ENCODE measurements around the gene BCL11B.

Gene BCL11B

DNA sequence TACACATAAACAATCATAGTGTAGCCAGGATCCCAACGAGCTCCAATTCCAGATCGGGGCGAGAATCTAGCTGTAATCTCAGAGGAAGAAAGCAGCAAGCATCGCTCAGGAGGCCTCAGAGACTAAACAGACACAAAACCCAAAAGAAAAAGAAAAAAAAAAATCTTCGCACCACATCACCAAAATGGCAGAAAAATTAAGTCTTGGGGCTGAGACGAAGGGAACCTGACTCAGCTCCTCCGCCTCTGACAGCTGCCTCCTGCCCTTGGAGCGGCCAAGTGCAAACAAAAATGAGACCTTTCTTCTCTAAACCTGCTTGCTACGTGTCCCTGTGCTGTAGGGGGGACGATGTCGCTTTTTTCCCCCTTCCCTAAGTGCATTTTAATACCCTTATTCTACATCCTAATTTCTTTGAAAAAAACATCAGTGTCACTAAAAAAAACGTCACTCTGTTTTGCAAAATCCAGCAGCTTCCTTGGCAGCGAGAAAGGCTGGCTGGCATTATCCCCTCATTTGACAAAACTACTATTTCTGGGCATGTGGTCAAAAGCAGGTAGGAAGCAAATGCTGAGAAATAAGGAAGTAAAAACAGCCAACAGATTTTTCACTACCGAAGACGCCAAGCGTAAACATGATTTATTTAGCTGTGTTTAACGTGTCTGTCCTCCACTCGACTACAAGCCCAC, 30.5 kb downstream of the BCL11B start:
- no peaks in the 10 kb centered on the region for H3K36me3 ChIP-seq (ENCODE audit: insufficient read depth, low read length)
- no peak overlapping the region for H3K4me2 ChIP-seq (ENCODE audit: low read length)
- no peak overlapping the region for H3K4me3 ChIP-seq (ENCODE audit: low read depth, low read length, poor library complexity, severe bottlenecking)
- H2AFZ ChIP-seq (ENCODE audit: low read length), result no peak overlapping the region
- no peaks in the 10 kb centered on the region for H3K9me2 ChIP-seq (ENCODE audit: low read depth, low read length)
- no peaks in the 10 kb centered on the region for H3F3A ChIP-seq (ENCODE audit: insufficient read depth, low read length)
- H3K79me2 ChIP-seq (ENCODE audit: insufficient read depth, low read length), result no peaks in the 10 kb centered on the region
- no peak for TF ChIP-seq EZH2 (IDR thresholded peaks at IDR 0.05; ENCODE audit: borderline replicate concordance, low read length)
- TF ChIP-seq, protein P1, sequence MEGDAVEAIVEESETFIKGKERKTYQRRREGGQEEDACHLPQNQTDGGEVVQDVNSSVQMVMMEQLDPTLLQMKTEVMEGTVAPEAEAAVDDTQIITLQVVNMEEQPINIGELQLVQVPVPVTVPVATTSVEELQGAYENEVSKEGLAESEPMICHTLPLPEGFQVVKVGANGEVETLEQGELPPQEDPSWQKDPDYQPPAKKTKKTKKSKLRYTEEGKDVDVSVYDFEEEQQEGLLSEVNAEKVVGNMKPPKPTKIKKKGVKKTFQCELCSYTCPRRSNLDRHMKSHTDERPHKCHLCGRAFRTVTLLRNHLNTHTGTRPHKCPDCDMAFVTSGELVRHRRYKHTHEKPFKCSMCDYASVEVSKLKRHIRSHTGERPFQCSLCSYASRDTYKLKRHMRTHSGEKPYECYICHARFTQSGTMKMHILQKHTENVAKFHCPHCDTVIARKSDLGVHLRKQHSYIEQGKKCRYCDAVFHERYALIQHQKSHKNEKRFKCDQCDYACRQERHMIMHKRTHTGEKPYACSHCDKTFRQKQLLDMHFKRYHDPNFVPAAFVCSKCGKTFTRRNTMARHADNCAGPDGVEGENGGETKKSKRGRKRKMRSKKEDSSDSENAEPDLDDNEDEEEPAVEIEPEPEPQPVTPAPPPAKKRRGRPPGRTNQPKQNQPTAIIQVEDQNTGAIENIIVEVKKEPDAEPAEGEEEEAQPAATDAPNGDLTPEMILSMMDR (IDR thresholded peaks at IDR 0.05; ENCODE audit: low read length), result no peak
- H4K20me1 ChIP-seq (ENCODE audit: insufficient read depth, low read length), result no peaks in the 10 kb centered on the region
- H3K27me3 ChIP-seq (ENCODE audit: insufficient read depth, low read length), result no peaks in the 10 kb centered on the region
- no peaks in the 10 kb centered on the region for H3K4me1 ChIP-seq (ENCODE audit: insufficient read depth, low read length, severe bottlenecking)
- H3K9ac ChIP-seq (ENCODE audit: low read length), result no peak overlapping the region
- H3K27ac ChIP-seq (ENCODE audit: low read depth, low read length, poor library complexity, severe bottlenecking), result no peak overlapping the region
- no peaks in the 10 kb centered on the region for H3K9me3 ChIP-seq (ENCODE audit: low read length)

DNA sequence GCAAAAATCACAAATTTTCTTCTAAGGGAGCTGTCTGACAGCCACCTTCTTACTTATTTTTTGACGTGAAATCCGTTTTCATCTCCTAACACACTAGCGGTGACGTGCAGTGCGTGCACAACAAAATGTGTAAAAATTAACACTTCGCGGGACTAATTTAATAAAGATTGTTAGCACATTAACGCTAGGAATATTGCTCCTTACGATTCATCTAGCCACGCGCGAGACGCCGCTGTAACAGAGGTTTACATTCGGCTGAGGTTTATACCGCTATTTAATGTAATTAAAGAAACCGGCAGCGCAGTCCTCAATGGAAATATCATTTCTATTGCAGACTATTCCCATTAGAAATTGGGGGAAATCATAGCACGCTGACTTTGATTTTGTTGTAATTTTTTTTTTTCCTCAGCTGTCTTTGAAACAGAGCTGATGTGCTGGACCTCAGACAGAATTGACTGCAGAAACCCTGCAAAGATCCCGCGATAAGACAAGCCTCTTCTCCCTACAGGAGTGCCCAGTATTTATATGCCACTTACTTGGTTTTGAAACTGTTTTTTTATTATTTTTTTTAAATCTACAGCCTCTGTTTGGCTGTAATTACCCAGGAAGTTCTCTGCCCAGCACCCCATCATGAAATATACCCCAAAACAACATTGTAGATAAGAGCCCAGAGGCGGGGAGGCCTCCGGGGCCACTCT, 31.2 kb downstream of the BCL11B start:
- no peaks in the 10 kb centered on the region for H3K36me3 ChIP-seq (ENCODE audit: insufficient read depth, low read length)
- no peak overlapping the region for H3K4me2 ChIP-seq (ENCODE audit: low read length)
- no peaks in the 10 kb centered on the region for H3K9me2 ChIP-seq (ENCODE audit: low read depth, low read length)
- no peak overlapping the region for H3K9ac ChIP-seq (ENCODE audit: low read length)
- no peak overlapping the region for H3K4me3 ChIP-seq (ENCODE audit: low read depth, low read length, poor library complexity, severe bottlenecking)
- no peaks in the 10 kb centered on the region for H3K27me3 ChIP-seq (ENCODE audit: insufficient read depth, low read length)
- H3K4me1 ChIP-seq (ENCODE audit: insufficient read depth, low read length, severe bottlenecking), result no peaks in the 10 kb centered on the region
- no peak overlapping the region for H2AFZ ChIP-seq (ENCODE audit: low read length)
- TF ChIP-seq EZH2 (IDR thresholded peaks at IDR 0.05; ENCODE audit: borderline replicate concordance, low read length), result no peak
- TF ChIP-seq, protein P1 (IDR thresholded peaks at IDR 0.05; ENCODE audit: low read length), result no peak
- no peaks in the 10 kb centered on the region for H3K79me2 ChIP-seq (ENCODE audit: insufficient read depth, low read length)
- no peaks in the 10 kb centered on the region for H3F3A ChIP-seq (ENCODE audit: insufficient read depth, low read length)
- no peaks in the 10 kb centered on the region for H4K20me1 ChIP-seq (ENCODE audit: insufficient read depth, low read length)
- H3K27ac ChIP-seq (ENCODE audit: low read depth, low read length, poor library complexity, severe bottlenecking), result no peak overlapping the region
- no peaks in the 10 kb centered on the region for H3K9me3 ChIP-seq (ENCODE audit: low read length)

GRCh38 chr14:99239661-99240092, 32.3 kb downstream of the BCL11B start:
- Histone ChIP-seq H3K79me2 (ENCODE audit: insufficient read depth, low read length) (no peaks in the 10 kb centered on the region), H2AFZ (ENCODE audit: low read length) (no peak overlapping the region), H3K36me3 (ENCODE audit: insufficient read depth, low read length) (no peaks in the 10 kb centered on the region), H3K4me1 (ENCODE audit: insufficient read depth, low read length, severe bottlenecking) (no peaks in the 10 kb centered on the region), H3K9ac (ENCODE audit: low read length) (no peak overlapping the region), H4K20me1 (ENCODE audit: insufficient read depth, low read length) (no peaks in the 10 kb centered on the region), H3K4me2 (ENCODE audit: low read length) (no peak overlapping the region), H3K4me3 (ENCODE audit: low read depth, low read length, poor library complexity, severe bottlenecking) (no peak overlapping the region), H3K9me2 (ENCODE audit: low read depth, low read length) (no peaks in the 10 kb centered on the region), H3F3A (ENCODE audit: insufficient read depth, low read length) (no peaks in the 10 kb centered on the region), H3K27me3 (ENCODE audit: insufficient read depth, low read length) (no peaks in the 10 kb centered on the region), H3K27ac (ENCODE audit: low read depth, low read length, poor library complexity, severe bottlenecking) (no peak overlapping the region), H3K9me3 (ENCODE audit: low read length) (no peaks in the 10 kb centered on the region)
- TF ChIP-seq, protein P1 (IDR thresholded peaks at IDR 0.05; ENCODE audit: low read length), result no peak
- TF ChIP-seq EZH2 (IDR thresholded peaks at IDR 0.05; ENCODE audit: borderline replicate concordance, low read length), result no peak
